Measurements from ENCODE around the gene PSMD5.

GRCh38 chr9:120768886-120769285 is 73.8 kb downstream of the PSMD5 start:
- TF ChIP-seq CTCF (conservative IDR thresholded peaks at IDR 0.05): no peak
- TF ChIP-seq EZH2 (IDR thresholded peaks at IDR 0.05; ENCODE audit: low read depth): no peak

All from PC-9 (cell line).